H9 (cell line): Measurements from ENCODE around the gene RASA3. TPM values are rescaled to one million over a fixed set of nuclear protein-coding genes. Genes with fewer than 3 reads are reported as not detected.

Experiments
- DNase-seq: peaks from one replicate; pipeline ENCODE4 v3.0.0-alpha.2; 2017
- H2AFZ ChIP-seq: one replicate; pipeline ENCODE4 v1.6.1; 2013; ENCODE audit warnings: mild to moderate bottlenecking, low read length, control low read depth, moderate library complexity
- H2AK5ac ChIP-seq: 2 replicates; pipeline ENCODE4 v1.6.1; 2013; ENCODE audit warnings: low read length, control low read depth, mixed read lengths; ENCODE audit not compliant: insufficient read length
- H2BK120ac ChIP-seq: one replicate; pipeline ENCODE4 v1.6.1; 2013; ENCODE audit warnings: low read depth, mild to moderate bottlenecking, low read length, control low read depth, inconsistent platforms; ENCODE audit not compliant: poor library complexity, severe bottlenecking
- H2BK12ac ChIP-seq: 2 replicates; pipeline ENCODE4 v1.6.1; 2013; ENCODE audit warnings: low read length, control low read depth, mixed read lengths, low read depth; ENCODE audit not compliant: insufficient read length
- H2BK15ac ChIP-seq: 2 replicates; pipeline ENCODE4 v1.6.1; 2013; ENCODE audit warnings: low read depth, low read length, control low read depth
- H2BK20ac ChIP-seq: one replicate; pipeline ENCODE4 v1.6.1; 2013; ENCODE audit warnings: low read depth, mild to moderate bottlenecking, low read length, control low read depth, inconsistent platforms; ENCODE audit not compliant: poor library complexity, severe bottlenecking
- H2BK5ac ChIP-seq: 2 replicates; pipeline ENCODE4 v1.6.1; 2013; ENCODE audit warnings: low read length, control low read depth, mixed read lengths; ENCODE audit not compliant: insufficient read length
- H3K14ac ChIP-seq: 2 replicates; pipeline ENCODE4 v1.6.1; 2013; ENCODE audit warnings: low read length, control low read depth; ENCODE audit not compliant: insufficient read depth
- H3K18ac ChIP-seq: 2 replicates; pipeline ENCODE4 v1.6.1; 2013; ENCODE audit warnings: low read depth, mild to moderate bottlenecking, mixed read lengths, low read length, control low read depth; ENCODE audit not compliant: insufficient read length
- H3K23ac ChIP-seq: 2 replicates; pipeline ENCODE4 v1.6.1; 2013; ENCODE audit warnings: low read length, control low read depth, mixed read lengths, low read depth; ENCODE audit not compliant: insufficient read length
- H3K23me2 ChIP-seq: 2 replicates; pipeline ENCODE4 v1.6.1; 2013; ENCODE audit warnings: low read depth, mild to moderate bottlenecking, mixed read lengths, low read length, control low read depth; ENCODE audit not compliant: insufficient read length, poor library complexity, severe bottlenecking
- H3K27ac ChIP-seq: 2 replicates; pipeline ENCODE4 v1.5.1; 2013; ENCODE audit warnings: low read length, control low read depth, mixed read lengths, low read depth; ENCODE audit not compliant: insufficient read length
- H3K27me3 ChIP-seq: 2 replicates; pipeline ENCODE4 v1.6.1; 2013; ENCODE audit warnings: low read length, control low read depth, inconsistent platforms; ENCODE audit not compliant: insufficient read depth
- H3K4ac ChIP-seq: 2 replicates; pipeline ENCODE4 v1.6.1; 2013; ENCODE audit warnings: low read depth, mild to moderate bottlenecking, control low read depth, inconsistent platforms, low read length, moderate library complexity
- H3K4me1 ChIP-seq: 2 replicates; pipeline ENCODE4 v1.6.1; 2013; ENCODE audit warnings: low read length, control low read depth, inconsistent platforms; ENCODE audit not compliant: insufficient read depth
- H3K4me2 ChIP-seq: 2 replicates; pipeline ENCODE4 v1.6.1; 2013; ENCODE audit warnings: low read length, control low read depth, mixed read lengths; ENCODE audit not compliant: insufficient read length, insufficient read depth
- H3K56ac ChIP-seq: 2 replicates; pipeline ENCODE4 v1.6.1; 2013; ENCODE audit warnings: low read depth, mild to moderate bottlenecking, mixed read lengths, low read length, control low read depth; ENCODE audit not compliant: insufficient read length
- H3K79me1 ChIP-seq: 2 replicates; pipeline ENCODE4 v1.6.1; 2013; ENCODE audit warnings: low read depth, mild to moderate bottlenecking, moderate library complexity, low read length, control low read depth, inconsistent platforms; ENCODE audit not compliant: insufficient read depth, poor library complexity, severe bottlenecking
- H3K79me2 ChIP-seq: 2 replicates; pipeline ENCODE4 v1.6.1; 2013; ENCODE audit warnings: low read length, control low read depth, inconsistent platforms; ENCODE audit not compliant: insufficient read depth
- H3K9ac ChIP-seq: 2 replicates; pipeline ENCODE4 v1.6.1; 2013; ENCODE audit warnings: low read length, control low read depth, mixed read lengths; ENCODE audit not compliant: insufficient read length; ENCODE audit errors: extremely low read depth
- H3K9me3 ChIP-seq: one replicate; pipeline ENCODE4 v1.6.1; 2013; ENCODE audit warnings: low read depth, low read length, inconsistent platforms; ENCODE audit not compliant: control insufficient read depth
- H3T11ph ChIP-seq: one replicate; pipeline ENCODE4 v1.6.1; 2013; ENCODE audit warnings: mild to moderate bottlenecking, low read length, control low read depth, inconsistent platforms
- H4K20me1 ChIP-seq: one replicate; pipeline ENCODE4 v1.6.1; 2013; ENCODE audit not compliant: control insufficient read depth, insufficient read length, insufficient read depth
- H4K5ac ChIP-seq: 2 replicates; pipeline ENCODE4 v1.6.1; 2013; ENCODE audit warnings: low read depth, mild to moderate bottlenecking, mixed read lengths, low read length, control low read depth; ENCODE audit not compliant: insufficient read length
- H4K8ac ChIP-seq: replicated peaks from 2 replicates; pipeline ENCODE4 v1.6.1; 2013; ENCODE audit warnings: low read length, control low read depth, mixed read lengths, low read depth; ENCODE audit not compliant: insufficient read length
- H4K91ac ChIP-seq: 2 replicates; pipeline ENCODE4 v1.6.1; 2013; ENCODE audit warnings: low read depth, mild to moderate bottlenecking, moderate library complexity, mixed read lengths, low read length, control low read depth; ENCODE audit not compliant: insufficient read length
- H3K27ac Mint-ChIP-seq, 3 experiments: 2 replicates in 2 of 3; 3 replicates in 1 of 3; pipeline ENCODE4 v1.8.0; 2020 to 2021; ENCODE audit warnings: mixed read lengths in 3 of 3, mild to moderate bottlenecking in 1 of 3, moderate library complexity in 1 of 3
- H3K27me3 Mint-ChIP-seq: 2 replicates; pipeline ENCODE4 v1.8.0; 2021; ENCODE audit warnings: low read depth, mild to moderate bottlenecking, moderate library complexity, mixed read lengths
- H3K36me3 Mint-ChIP-seq, 3 experiments: 2 replicates in 2 of 3; 3 replicates in 1 of 3; pipeline ENCODE4 v1.8.0; 2020 to 2021; ENCODE audit warnings: low read depth in 3 of 3, mixed read lengths in 3 of 3; ENCODE audit not compliant: insufficient read depth in 1 of 3
- H3K4me1 Mint-ChIP-seq, 2 experiments: 2 replicates each; pipeline ENCODE4 v1.8.0; 2020; ENCODE audit warnings: mixed read lengths in 2 of 2
- H3K4me3 Mint-ChIP-seq, 2 experiments: 2 replicates in 1 of 2; 3 replicates in 1 of 2; pipeline ENCODE4 v1.8.0; 2020 to 2021; ENCODE audit warnings: mild to moderate bottlenecking in 2 of 2, mixed read lengths in 2 of 2, moderate library complexity in 1 of 2
- H3K9me3 Mint-ChIP-seq, 2 experiments: 2 replicates in 1 of 2; 3 replicates in 1 of 2; pipeline ENCODE4 v1.8.0; 2020; ENCODE audit warnings: mild to moderate bottlenecking in 2 of 2, mixed read lengths in 2 of 2, moderate library complexity in 1 of 2
- CTCF ChIP-seq: fragments of 200-600 bp; sonication (generic); conservative IDR thresholded peaks from 3 replicates; pipeline ENCODE4 v1.8.0; 2021; ENCODE audit warnings: antibody characterized with exemption, mild to moderate bottlenecking
- WGBS: extraction: QIAGEN DNeasy Blood & Tissue Kit; methylation state at CpG from one replicate; pipeline ENCODE4 v1.1.7; 2013; ENCODE audit warnings: missing lambda C conversion rate, low lambda C conversion rate, mixed read lengths; ENCODE audit not compliant: insufficient read length; ENCODE audit errors: extremely low coverage; 5-methylcytosine and 5-hydroxymethylcytosine counted together
- total RNA-seq: library from RNA; stranded (reverse); gene quantifications from 2 replicates; pipeline ENCODE4 v1.2.1, GENCODE V29; 2021

The RASA3 gene
- total RNA-seq, 1 experiment from 2014 or later, result 12.3 TPM

DNA sequence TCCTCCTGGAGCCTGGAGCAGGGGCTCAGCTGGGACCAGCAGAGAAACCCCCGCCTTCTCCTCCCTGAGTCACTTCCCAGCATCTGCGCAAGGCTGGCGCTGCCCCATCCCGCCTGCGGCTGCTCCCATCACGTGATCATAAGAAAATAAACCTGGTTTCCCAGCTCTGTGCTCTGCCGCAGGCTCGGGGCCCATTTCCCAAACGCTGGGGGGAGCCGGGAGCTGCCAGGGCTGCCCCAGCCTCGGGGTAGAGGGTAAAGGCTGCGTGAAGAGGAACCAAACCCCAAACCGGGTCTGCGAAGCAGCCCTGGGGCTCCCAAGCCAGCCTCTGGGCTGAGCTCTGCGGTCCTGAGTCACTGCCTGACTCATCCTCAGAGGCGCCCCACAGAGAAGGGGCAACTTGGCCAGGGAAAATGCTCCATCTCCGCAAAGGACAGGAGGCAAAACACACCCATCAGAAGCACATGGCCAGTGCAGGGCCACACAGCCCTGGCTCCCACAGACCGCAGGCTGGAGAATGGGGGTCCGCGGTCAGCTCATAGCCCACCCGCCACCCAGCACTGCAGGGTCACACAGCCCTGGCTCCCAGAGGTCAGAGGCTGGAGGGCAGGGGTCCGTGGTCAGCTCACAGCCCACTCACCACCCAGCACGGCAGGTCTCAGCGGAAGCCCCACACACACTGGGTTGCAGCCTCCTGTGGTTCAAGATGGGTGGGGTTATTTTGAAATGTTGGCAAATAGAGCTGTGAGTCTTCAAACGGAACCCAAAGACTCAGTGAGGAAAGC lies 67.1 kb downstream of the RASA3 start:
- Histone ChIP-seq H3K9ac (no peak overlapping the region), H4K5ac (no peak overlapping the region), H3K23me2 (no peaks in the 10 kb centered on the region), H4K20me1 (no peaks in the 10 kb centered on the region), H3K27ac (no peak overlapping the region), H2AK5ac (no peak overlapping the region), H3T11ph (no peak overlapping the region), H3K27me3 (no peaks in the 10 kb centered on the region), H3K79me1 (no peaks in the 10 kb centered on the region), H3K23ac (no peak overlapping the region), H4K91ac (no peak overlapping the region), H2AFZ (no peak overlapping the region), H3K56ac (no peak overlapping the region), H2BK120ac (no peak overlapping the region), H2BK20ac (no peak overlapping the region), H2BK15ac (no peak overlapping the region), H3K4ac (no peak overlapping the region; the same call in 1 of the 2 replicates), H3K4me2 (peak overlapping the region; percentile 40), H2BK5ac (no peak overlapping the region), H3K18ac (peak overlapping the region; percentile 22), H3K4me1 (no peaks in the 10 kb centered on the region; the same call in 1 of the 2 replicates), H3K14ac (peak overlapping the region; percentile 23; the same call in 1 of the 2 replicates), H4K8ac (no peak overlapping the region), H3K9me3 (no peaks in the 10 kb centered on the region), H2BK12ac (no peak overlapping the region), H3K79me2 (no peaks in the 10 kb centered on the region)
- H3K27me3 Mint-ChIP-seq, result peaks cover 2% of the 10 kb centered on the region; the same call in 1 of the 2 replicates
- peaks cover 15 to 29% of the 10 kb centered on the region in 2 experiments for H3K4me1 Mint-ChIP-seq
- H3K27ac Mint-ChIP-seq, result peak overlapping the region in 2 of 3 experiments; percentile 45 to 89; a peak in 3 of 7 replicates
- no peak for TF ChIP-seq CTCF
- H3K36me3 Mint-ChIP-seq, result no peaks in the 10 kb centered on the region
- DNase-seq, result peak; percentile 83
- no CpG with 5 or more reads among the region's 25 CpGs for WGBS
- peak overlapping the region; percentile 44 to 49; a peak in 4 of 5 replicates for H3K4me3 Mint-ChIP-seq
- no peaks in the 10 kb centered on the region for H3K9me3 Mint-ChIP-seq
